ENCODE data around the gene CEP97. TPM values are rescaled to one million over a fixed set of nuclear protein-coding genes. Genes with fewer than 3 reads are reported as not detected.

Gene CEP97
- total RNA-seq, 1 donor from 2014 or later, result 10.8 TPM

- no peak overlapping the region for H3K4me3 Mint-ChIP-seq (ENCODE audit: unreplicated experiment)
- peaks cover 34% of the 10 kb centered on the region for H3K36me3 Mint-ChIP-seq (ENCODE audit: unreplicated experiment)
- TF ChIP-seq CTCF (IDR thresholded peaks at IDR 0.05), result no peak
- no peak for DNase-seq (ENCODE audit: extremely low spot score, unreplicated experiment)
- no peak overlapping the region for H3K27ac Mint-ChIP-seq (ENCODE audit: unreplicated experiment)
- H3K27me3 Mint-ChIP-seq (ENCODE audit: unreplicated experiment), result no peaks in the 10 kb centered on the region
- no peaks in the 10 kb centered on the region for H3K9me3 Mint-ChIP-seq (ENCODE audit: unreplicated experiment)
- peaks cover 5% of the 10 kb centered on the region for H3K4me1 Mint-ChIP-seq (ENCODE audit: unreplicated experiment)
These were observed 95.3 kb downstream of the CEP97 start for GRCh38 chr3:101819649-101820206.

Other genes starting within 250 kb of the CEP97 start
- gene SENP7, start 211.4 kb upstream of the CEP97 start, total RNA-seq, result 26.0 and 27.7 TPM in 2 replicates
- gene TRMT10C, start 162.7 kb upstream of the CEP97 start, total RNA-seq, result 18.2 and 19.7 TPM in 2 replicates
- gene PCNP, start 150.4 kb upstream of the CEP97 start, total RNA-seq, result 139 and 144 TPM in 2 replicates
- gene ZBTB11, start 47.5 kb upstream of the CEP97 start, total RNA-seq, result 15.3 and 18.2 TPM in 2 replicates
- 989 and 1,036 TPM in 2 replicates for gene RPL24, start 37.9 kb upstream of the CEP97 start, total RNA-seq
- gene NXPE3, start 54.6 kb downstream of the CEP97 start, total RNA-seq, result 22.2 and 23.9 TPM in 2 replicates
- gene NFKBIZ, start 124.9 kb downstream of the CEP97 start, total RNA-seq, result 18.2 and 30.1 TPM in 2 replicates

Data from osteocyte (in vitro differentiated cells).